Keratinocyte (primary cell): ENCODE measurements around the gene LRRC42. TPM values are rescaled to one million over a fixed set of nuclear protein-coding genes. Genes with fewer than 3 reads are reported as not detected.

Experiments used
- DNase-seq: peaks from one replicate; pipeline ENCODE4 v3.0.0-alpha.2; 2011; ENCODE audit warnings: low read depth, missing footprints, low spot score
- FAIRE-seq: peaks from 2 replicates; lab custom pipeline; 2011; peaks lifted over from hg19 to GRCh38; lab: Jason Lieb, UNC
- H2AFZ ChIP-seq: 2 replicates; pipeline ENCODE4 v1.6.0; 2012; ENCODE audit warnings: low read length, control low read depth, inconsistent platforms; ENCODE audit not compliant: control insufficient read depth
- H3K27ac ChIP-seq: 2 replicates; pipeline ENCODE4 v1.5.1; 2011; ENCODE audit warnings: low read length; ENCODE audit not compliant: control insufficient read depth, insufficient read depth
- H3K27me3 ChIP-seq: 3 replicates; pipeline ENCODE4 v1.6.0; 2011; ENCODE audit warnings: low read length; ENCODE audit not compliant: control insufficient read depth, insufficient read depth; ENCODE audit errors: extremely low read depth
- H3K36me3 ChIP-seq, 2 experiments: 2 replicates in 1 of 2; 3 replicates in 1 of 2; pipeline ENCODE4 v1.5.1; 2011; ENCODE audit warnings: low read length in 2 of 2, mild to moderate bottlenecking in 1 of 2; ENCODE audit not compliant: control insufficient read depth in 2 of 2, insufficient read depth in 2 of 2; ENCODE audit errors: extremely low read depth in 1 of 2
- H3K4me1 ChIP-seq: 3 replicates; pipeline ENCODE4 v1.5.1; 2011; ENCODE audit warnings: low read length; ENCODE audit not compliant: control insufficient read depth, insufficient read depth; ENCODE audit errors: extremely low read depth
- H3K4me2 ChIP-seq: 3 replicates; pipeline ENCODE4 v1.6.0; 2011; ENCODE audit warnings: low read depth, low read length; ENCODE audit not compliant: control insufficient read depth, insufficient read depth; ENCODE audit errors: extremely low read depth
- H3K4me3 ChIP-seq, 3 experiments: fragments of 200-600 bp in 1 of 3; sonication (generic) in 1 of 3; 2 replicates in 2 of 3; 3 replicates in 1 of 3; pipeline ENCODE4 v1.5.1; 2011 to 2016; ENCODE audit warnings: low read length in 3 of 3, mild to moderate bottlenecking in 3 of 3, control low read depth in 2 of 3, inconsistent platforms in 1 of 3, low read depth in 1 of 3, mixed read lengths in 1 of 3, mixed run types in 1 of 3, moderate library complexity in 1 of 3; ENCODE audit not compliant: control insufficient read depth in 2 of 3, insufficient read depth in 2 of 3; ENCODE audit errors: extremely low read depth in 1 of 3
- H3K79me2 ChIP-seq: 2 replicates; pipeline ENCODE4 v1.6.0; 2012; ENCODE audit warnings: low read length; ENCODE audit not compliant: control insufficient read depth, insufficient read depth
- H3K9ac ChIP-seq: 3 replicates; pipeline ENCODE4 v1.6.0; 2011; ENCODE audit warnings: low read length; ENCODE audit not compliant: control insufficient read depth, insufficient read depth; ENCODE audit errors: extremely low read depth
- H3K9me1 ChIP-seq: 3 replicates; pipeline ENCODE4 v1.6.0; 2011; ENCODE audit warnings: low read length; ENCODE audit not compliant: control insufficient read depth, insufficient read depth; ENCODE audit errors: extremely low read depth
- H3K9me3 ChIP-seq: 2 replicates; pipeline ENCODE4 v1.5.1; 2012; ENCODE audit warnings: low read depth, low read length; ENCODE audit not compliant: control insufficient read depth
- H4K20me1 ChIP-seq: 3 replicates; pipeline ENCODE4 v1.6.0; 2011; ENCODE audit warnings: low read length; ENCODE audit not compliant: control insufficient read depth, insufficient read depth; ENCODE audit errors: extremely low read depth
- CTCF ChIP-seq, 3 experiments: IDR thresholded peaks in 1 of 3; conservative IDR thresholded peaks in 1 of 3; optimal IDR thresholded peaks in 1 of 3; 2 replicates in 2 of 3; 3 replicates in 1 of 3; pipeline versions ENCODE3 to v1.5.1; 2011; ENCODE audit warnings: low read length in 3 of 3, mild to moderate bottlenecking in 3 of 3, moderate library complexity in 2 of 3, control low read depth in 1 of 3, inconsistent platforms in 1 of 3; ENCODE audit not compliant: insufficient read depth in 2 of 3; ENCODE audit errors: extremely low read depth in 1 of 3
- EZH2 ChIP-seq: IDR thresholded peaks from one replicate; pipeline ENCODE4 v1.6.1; 2012; ENCODE audit warnings: inconsistent platforms, mild to moderate bottlenecking, low read length, moderate library complexity
- dilution Hi-C: fragments of 300-500 bp; cut with MboI; formaldehyde crosslinking; loops from one replicate; pipeline ENCODE4 v1.7.0; 2020; ENCODE audit warnings: low sequenced_read_pairs; ENCODE audit not compliant: extremely low pct_ligation_motif_present
- polyA plus RNA-seq, 5 experiments: library from polyadenylated mRNA; depleted of rRNA in 3 of 5; stranded (reverse) in 3 of 5; stranded (forward) in 1 of 5; unstranded in 1 of 5; fragments of >200 nt; gene quantifications; 1 replicate in 1 of 5; 2 replicates in 3 of 5; 3 replicates in 1 of 5; pipeline versions ENCODE4 v1.2.1 to v1.2.3, GENCODE V29; 2011 to 2012; ENCODE audit warnings: missing spikeins in 2 of 5, low read depth in 1 of 5, low replicate concordance in 1 of 5

The LRRC42 gene
- polyA plus RNA-seq, 1 donor (not counting 4 experiments of a cell fraction or from before 2014, with no cell fraction given) = 61.8 TPM

GRCh38 chr1:53902235-53903138 is 43.7 kb upstream of the LRRC42 start:
- Histone ChIP-seq H3K4me2 (no peak overlapping the region), H3K4me1 (peaks cover 3% of the 10 kb centered on the region), H3K9ac (no peak overlapping the region), H3K4me3 (no peak overlapping the region), H3K9me1 (no peaks in the 10 kb centered on the region), H3K27ac (no peak overlapping the region), H3K79me2 (no peaks in the 10 kb centered on the region), H3K27me3 (no peaks in the 10 kb centered on the region), H2AFZ (no peak overlapping the region), H3K9me3 (no peaks in the 10 kb centered on the region), H3K36me3 (no peaks in the 10 kb centered on the region), H4K20me1 (no peaks in the 10 kb centered on the region)
- TF ChIP-seq CTCF (optimal IDR thresholded peaks at IDR 0.05 in 1 of 3, IDR thresholded peaks at IDR 0.05 in 1 of 3, conservative IDR thresholded peaks at IDR 0.05 in 1 of 3; ENCODE audit: extremely low read depth in 1 of 3, insufficient read depth in 2 of 3, low read length in 3 of 3) (no peak), EZH2 (no peak)
- dilution Hi-C loops = no loop called here
- DNase-seq (no peak), FAIRE-seq (no peak)

- dilution Hi-C loops = no loop called here
Observed at GRCh38 chr1:53905509-53905908, 40.6 kb upstream of the LRRC42 start.

More at GRCh38 chr1:53905509-53905908, 40.6 kb upstream of the LRRC42 start:
- DNase-seq = no peak
- Histone ChIP-seq H2AFZ (no peak overlapping the region), H3K9me1 (no peaks in the 10 kb centered on the region), H3K27ac (no peak overlapping the region), H3K9ac (no peak overlapping the region), H3K4me2 (no peak overlapping the region), H3K9me3 (no peaks in the 10 kb centered on the region), H3K79me2 (no peaks in the 10 kb centered on the region), H3K36me3 (no peaks in the 10 kb centered on the region), H3K4me3 (no peak overlapping the region), H3K27me3 (no peaks in the 10 kb centered on the region), H4K20me1 (no peaks in the 10 kb centered on the region), H3K4me1 (peaks cover 3% of the 10 kb centered on the region)
- TF ChIP-seq EZH2 = no peak
- TF ChIP-seq CTCF (optimal IDR thresholded peaks at IDR 0.05 in 1 of 3, IDR thresholded peaks at IDR 0.05 in 1 of 3, conservative IDR thresholded peaks at IDR 0.05 in 1 of 3; ENCODE audit: extremely low read depth in 1 of 3, insufficient read depth in 2 of 3, low read length in 3 of 3) = no peak
- no peak for FAIRE-seq
